OCI-LY3 (cell line): Measurements from ENCODE around the gene TNRC6C.

Experiments
- H2AFZ ChIP-seq: fragments of 200-600, 300-600 bp; shearing (Covaris generic); 2 replicates; pipeline ENCODE4 v1.6.0; 2014; ENCODE audit warnings: antibody characterized with exemption, low read depth, low read length
- H3K27ac ChIP-seq: fragments of 200-600, 300-600 bp; sonication (generic); 2 replicates; pipeline ENCODE4 v1.5.1; 2014; ENCODE audit warnings: mild to moderate bottlenecking, low read length, moderate library complexity, mixed read lengths
- H3K27me3 ChIP-seq: fragments of 200-600, 300-600 bp; sonication (generic); 2 replicates; pipeline ENCODE4 v1.6.1; 2014; ENCODE audit warnings: low read depth, low read length, mixed read lengths
- H3K36me3 ChIP-seq: fragments of 200-600, 300-600 bp; sonication (generic); replicated peaks from 2 replicates; pipeline ENCODE3; 2014; ENCODE audit warnings: low read depth, low read length, mixed read lengths
- H3K4me1 ChIP-seq: fragments of 300-600, 200-600 bp; sonication (generic); 2 replicates; pipeline ENCODE4 v1.6.1; 2014; ENCODE audit warnings: low read length, mixed read lengths
- H3K4me2 ChIP-seq: fragments of 200-600, 300-600 bp; sonication (generic); 2 replicates; pipeline ENCODE4 v1.6.1; 2014; ENCODE audit warnings: low read length, mixed read lengths
- H3K4me3 ChIP-seq: fragments of 300-600, 200-600 bp; sonication (generic); 2 replicates; pipeline ENCODE4 v1.5.1; 2014; ENCODE audit warnings: antibody characterized with exemption, mild to moderate bottlenecking, low read length, moderate library complexity
- H3K79me2 ChIP-seq: fragments of 300-600, 200-600 bp; shearing (Covaris generic); 2 replicates; pipeline ENCODE4 v1.6.1; 2014; ENCODE audit warnings: mild to moderate bottlenecking, low read length, mixed read lengths
- H3K9ac ChIP-seq: fragments of 300-600, 200-600 bp; shearing (Covaris generic); 2 replicates; pipeline ENCODE4 v1.6.0; 2014; ENCODE audit warnings: mild to moderate bottlenecking, low read length, moderate library complexity
- H3K9me3 ChIP-seq: fragments of 200-600, 300-600 bp; shearing (Covaris generic); 2 replicates; pipeline ENCODE4 v1.6.1; 2014; ENCODE audit warnings: low read length, mixed read lengths; ENCODE audit not compliant: insufficient read depth
- H4K20me1 ChIP-seq: fragments of 200-600, 300-600 bp; sonication (generic); 2 replicates; pipeline ENCODE4 v1.6.1; 2016; ENCODE audit warnings: low read length, mixed read lengths; ENCODE audit not compliant: insufficient read depth
- EZH2phosphoT487 ChIP-seq: fragments of 200-600 bp; shearing (Covaris generic); IDR thresholded peaks from 2 replicates; pipeline ENCODE4 v1.6.1; 2018; ENCODE audit warnings: antibody characterized with exemption, mixed run types, low read depth
- TF ChIP-seq, protein P1 (sequence below): fragments of 200-600, 300-600 bp; sonication (generic); IDR thresholded peaks from 2 replicates; pipeline ENCODE4 v1.5.1; 2014; ENCODE audit warnings: antibody characterized with exemption, low read length, low read depth

TNRC6C gene

DNA sequence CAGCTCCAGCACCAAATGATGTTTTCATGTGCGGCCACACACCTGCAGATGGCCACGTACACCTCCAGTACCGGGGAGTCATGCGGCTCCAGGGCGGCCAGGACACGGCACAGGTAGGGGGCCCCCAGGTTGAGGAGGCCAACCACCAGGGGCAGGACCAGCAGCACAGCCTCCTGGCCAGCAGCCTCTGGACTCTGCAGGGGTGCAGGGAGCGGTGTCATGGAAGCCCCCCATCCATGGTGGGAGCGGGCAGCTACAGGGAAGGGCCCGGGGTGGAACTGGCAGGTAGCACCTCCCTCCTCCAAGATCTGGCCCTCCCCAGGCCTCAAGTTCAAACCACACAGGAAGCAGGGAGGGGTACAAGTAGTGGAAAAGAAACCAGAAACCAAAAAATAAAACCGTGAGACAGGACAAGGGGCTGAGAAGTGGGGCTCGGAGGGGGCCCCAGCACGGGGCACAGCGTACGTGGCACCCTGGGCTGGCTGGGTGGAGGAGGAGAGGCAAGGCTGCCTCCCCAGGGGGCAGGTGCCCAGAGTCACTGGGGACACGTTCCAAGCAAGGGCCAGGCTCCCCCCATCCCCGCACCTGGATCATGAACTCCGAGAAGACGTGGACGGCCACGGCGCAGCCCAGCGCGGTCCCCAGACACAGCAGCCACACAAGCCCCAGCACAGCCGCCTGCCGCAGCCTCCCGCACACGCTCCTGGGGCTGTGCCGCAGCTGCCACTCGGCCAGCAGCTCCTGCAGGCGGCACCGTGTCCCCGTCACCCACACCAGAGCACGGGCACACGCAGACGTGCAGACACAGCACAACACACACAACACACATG is 162.7 kb downstream of the TNRC6C start:
- peaks cover 58% of the 10 kb centered on the region for H3K36me3 ChIP-seq
- H3K4me2 ChIP-seq: peak overlapping the region; percentile 12
- H3K9ac ChIP-seq: no peak overlapping the region
- peaks cover 37% of the 10 kb centered on the region for H3K4me1 ChIP-seq
- H2AFZ ChIP-seq: no peak overlapping the region
- no peaks in the 10 kb centered on the region for H3K9me3 ChIP-seq
- peaks cover 15% of the 10 kb centered on the region for H4K20me1 ChIP-seq
- no peak for TF ChIP-seq EZH2phosphoT487
- TF ChIP-seq, protein P1, sequence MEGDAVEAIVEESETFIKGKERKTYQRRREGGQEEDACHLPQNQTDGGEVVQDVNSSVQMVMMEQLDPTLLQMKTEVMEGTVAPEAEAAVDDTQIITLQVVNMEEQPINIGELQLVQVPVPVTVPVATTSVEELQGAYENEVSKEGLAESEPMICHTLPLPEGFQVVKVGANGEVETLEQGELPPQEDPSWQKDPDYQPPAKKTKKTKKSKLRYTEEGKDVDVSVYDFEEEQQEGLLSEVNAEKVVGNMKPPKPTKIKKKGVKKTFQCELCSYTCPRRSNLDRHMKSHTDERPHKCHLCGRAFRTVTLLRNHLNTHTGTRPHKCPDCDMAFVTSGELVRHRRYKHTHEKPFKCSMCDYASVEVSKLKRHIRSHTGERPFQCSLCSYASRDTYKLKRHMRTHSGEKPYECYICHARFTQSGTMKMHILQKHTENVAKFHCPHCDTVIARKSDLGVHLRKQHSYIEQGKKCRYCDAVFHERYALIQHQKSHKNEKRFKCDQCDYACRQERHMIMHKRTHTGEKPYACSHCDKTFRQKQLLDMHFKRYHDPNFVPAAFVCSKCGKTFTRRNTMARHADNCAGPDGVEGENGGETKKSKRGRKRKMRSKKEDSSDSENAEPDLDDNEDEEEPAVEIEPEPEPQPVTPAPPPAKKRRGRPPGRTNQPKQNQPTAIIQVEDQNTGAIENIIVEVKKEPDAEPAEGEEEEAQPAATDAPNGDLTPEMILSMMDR: no peak
- no peak overlapping the region for H3K4me3 ChIP-seq
- H3K27me3 ChIP-seq: no peaks in the 10 kb centered on the region
- H3K79me2 ChIP-seq: peaks cover 8% of the 10 kb centered on the region
- H3K27ac ChIP-seq: no peak overlapping the region

DNA sequence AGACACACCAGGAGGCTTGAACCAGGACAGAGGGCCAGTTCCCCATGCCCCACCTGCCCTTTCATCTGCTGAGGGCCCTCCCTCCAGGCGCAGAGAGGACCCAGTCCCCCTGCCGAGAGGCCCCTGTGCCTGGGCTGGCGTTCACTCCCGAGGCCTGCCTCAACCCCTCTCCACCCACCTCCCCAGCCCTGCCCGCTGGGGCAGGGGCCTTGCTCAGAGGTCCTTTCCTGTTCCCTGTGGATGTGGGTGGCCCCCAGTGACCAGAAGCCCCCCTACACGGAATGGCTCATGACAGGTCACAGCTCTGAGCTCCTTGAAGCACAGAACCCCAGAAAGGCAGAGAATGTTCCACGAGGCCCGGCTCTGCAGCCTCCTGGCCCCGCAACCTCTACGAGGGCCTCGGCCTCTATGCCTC is 163.3 kb downstream of the TNRC6C start:
- TF ChIP-seq EZH2phosphoT487: no peak
- TF ChIP-seq, protein P1: no peak
- Histone ChIP-seq H4K20me1 (peaks cover 15% of the 10 kb centered on the region), H3K27ac (no peak overlapping the region), H3K9ac (no peak overlapping the region), H3K9me3 (no peaks in the 10 kb centered on the region), H3K36me3 (peaks cover 57% of the 10 kb centered on the region), H3K4me1 (peaks cover 43% of the 10 kb centered on the region), H3K27me3 (no peaks in the 10 kb centered on the region), H3K4me2 (peak overlapping the region; percentile 12), H2AFZ (no peak overlapping the region), H3K79me2 (peaks cover 14% of the 10 kb centered on the region), H3K4me3 (no peak overlapping the region)

DNA sequence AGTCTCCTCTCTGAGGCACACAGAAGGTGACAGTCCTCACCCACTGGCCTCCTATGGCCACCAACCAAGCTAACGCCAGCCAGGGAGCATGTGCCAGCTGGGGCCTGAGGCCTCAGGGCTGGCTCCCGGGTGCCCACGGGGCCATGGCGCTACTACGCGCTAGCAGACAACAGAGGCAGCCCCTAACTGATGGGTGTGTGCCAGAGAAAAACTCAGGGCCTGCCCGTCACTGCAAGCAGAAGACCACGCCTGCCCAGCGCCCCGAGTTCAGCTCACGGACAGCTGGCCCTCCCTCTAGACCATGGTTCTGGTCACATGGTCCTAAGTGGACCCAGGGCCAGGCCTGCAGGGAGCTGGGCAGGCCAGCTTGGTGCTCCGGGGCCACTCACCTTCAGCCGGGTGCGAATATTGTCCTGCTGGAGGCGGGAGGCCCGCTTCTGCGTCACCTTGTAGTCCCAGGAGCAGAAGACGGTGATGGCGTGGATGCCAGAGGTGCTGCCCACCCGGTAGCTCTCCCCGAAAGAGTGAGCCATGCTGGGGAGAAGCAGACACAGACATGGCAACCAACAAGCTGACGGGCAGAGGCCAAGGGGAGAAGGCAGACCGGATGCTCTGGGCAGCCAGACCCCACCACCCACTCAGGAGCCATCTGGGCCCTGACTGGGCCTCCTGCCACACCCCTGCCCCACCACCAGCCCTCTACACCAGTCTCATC is 163.9 kb downstream of the TNRC6C start:
- Histone ChIP-seq H4K20me1 (peaks cover 15% of the 10 kb centered on the region), H3K79me2 (peaks cover 20% of the 10 kb centered on the region), H3K4me1 (peaks cover 48% of the 10 kb centered on the region), H3K9me3 (no peaks in the 10 kb centered on the region), H3K4me3 (no peak overlapping the region), H3K27me3 (no peaks in the 10 kb centered on the region), H3K4me2 (peak overlapping the region; percentile 12; the same call in 1 of the 2 replicates), H2AFZ (no peak overlapping the region), H3K27ac (no peak overlapping the region), H3K36me3 (peaks cover 51% of the 10 kb centered on the region), H3K9ac (no peak overlapping the region)
- no peak for TF ChIP-seq EZH2phosphoT487
- TF ChIP-seq, protein P1: no peak

DNA sequence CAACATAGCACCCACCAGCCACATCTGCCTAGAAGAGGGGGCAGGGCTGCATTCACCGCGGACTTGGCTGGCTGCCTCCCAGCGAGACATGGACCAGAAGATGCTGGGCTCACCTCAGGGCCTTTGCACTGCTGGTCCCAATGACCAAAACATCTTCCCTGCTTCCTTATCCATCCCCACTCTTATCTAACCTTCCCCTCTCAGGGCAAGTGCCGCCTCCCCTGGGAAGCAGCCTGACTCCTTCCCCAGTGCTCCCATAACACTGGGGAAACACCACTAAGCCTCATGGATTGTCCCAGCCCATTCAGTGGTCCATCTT is 164.4 kb downstream of the TNRC6C start:
- Histone ChIP-seq H2AFZ (no peak overlapping the region), H3K9me3 (no peaks in the 10 kb centered on the region), H3K4me1 (peaks cover 49% of the 10 kb centered on the region), H3K27me3 (no peaks in the 10 kb centered on the region), H3K9ac (no peak overlapping the region), H3K36me3 (peaks cover 48% of the 10 kb centered on the region), H4K20me1 (peaks cover 15% of the 10 kb centered on the region), H3K27ac (no peak overlapping the region), H3K4me3 (no peak overlapping the region), H3K4me2 (no peak overlapping the region), H3K79me2 (peaks cover 25% of the 10 kb centered on the region)
- TF ChIP-seq EZH2phosphoT487: no peak
- TF ChIP-seq, protein P1: no peak
